Amniotic epithelial cell (primary cell): ENCODE results near the gene CRYGB.
A peak's percentile ranks its signal among the peaks of the same experiment; 100 is the strongest.
"Not testable (repeated sequence)": the region's sequence is repeated elsewhere in the genome, so short reads cannot be mapped to it uniquely, and the experiment has no call there.

Source experiments
- DNase-seq: peaks from one replicate; pipeline ENCODE4 v3.0.0-alpha.2; 2010; ENCODE audit warnings: low read depth

The CRYGB gene

DNA sequence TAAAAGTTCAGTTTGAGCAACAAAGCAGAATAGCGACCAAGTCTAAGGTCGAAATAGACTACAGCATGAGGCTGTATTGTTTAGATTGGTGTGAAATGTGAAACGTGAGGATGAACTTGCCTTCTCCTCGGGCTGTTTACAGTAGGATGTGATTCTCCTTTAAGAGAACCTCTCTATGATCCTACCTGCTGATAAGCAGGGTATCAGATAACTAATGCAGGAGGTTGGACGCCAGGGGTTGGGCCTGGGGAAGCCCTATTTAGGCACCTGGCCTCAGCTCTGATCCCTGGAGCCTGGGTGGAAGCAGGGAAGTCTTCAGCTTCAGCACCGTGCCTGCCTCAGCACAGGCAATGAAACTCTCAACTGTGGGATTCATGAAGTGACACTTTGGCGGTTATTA is 33.0 kb downstream of the CRYGB start:
- no peak for DNase-seq

DNA sequence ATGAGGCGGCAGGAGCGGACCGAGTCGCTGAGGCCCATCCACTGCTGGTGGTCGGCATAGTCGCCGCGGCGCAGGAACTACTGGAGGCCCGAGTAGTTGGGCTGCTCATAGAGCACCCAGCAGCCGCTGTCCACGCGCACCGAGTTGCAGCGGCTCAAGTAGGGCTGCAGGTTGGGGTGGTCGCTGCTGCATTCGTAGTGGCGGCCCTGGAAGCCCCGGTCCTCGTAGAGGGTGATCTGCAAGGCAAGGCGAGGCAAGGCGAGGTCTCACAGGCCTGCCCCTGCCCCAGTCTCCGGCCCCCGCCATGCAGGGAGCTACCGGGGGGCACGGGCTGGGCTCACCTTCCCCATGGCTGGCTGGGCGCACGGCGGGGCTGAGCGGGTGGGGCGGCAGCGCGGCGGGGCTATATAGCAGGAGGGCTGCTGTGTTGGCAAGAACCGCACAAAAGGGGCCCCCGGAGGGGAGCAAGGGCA is 33.6 kb downstream of the CRYGB start:
- DNase-seq: not testable (repeated sequence)

DNA sequence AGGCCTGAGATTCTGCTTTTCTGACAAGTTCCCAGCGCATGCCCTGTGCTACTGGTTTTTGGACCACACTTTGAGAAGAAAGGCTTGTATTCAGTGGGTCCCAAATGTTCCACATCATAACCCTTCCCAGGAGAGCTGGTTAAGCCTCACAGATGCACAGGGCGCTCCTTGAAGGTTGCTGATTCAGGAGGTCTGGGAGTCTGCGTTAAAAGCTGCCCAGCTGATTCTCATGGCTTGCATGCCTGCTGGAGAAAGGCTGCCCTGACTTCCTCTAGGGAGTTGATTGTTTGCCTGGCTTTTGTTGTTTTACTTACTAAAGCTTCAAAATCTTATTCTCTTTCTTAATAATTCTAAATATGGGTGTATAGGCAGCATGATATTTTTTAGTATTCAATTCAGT is 42.3 kb downstream of the CRYGB start:
- no peak for DNase-seq

DNA sequence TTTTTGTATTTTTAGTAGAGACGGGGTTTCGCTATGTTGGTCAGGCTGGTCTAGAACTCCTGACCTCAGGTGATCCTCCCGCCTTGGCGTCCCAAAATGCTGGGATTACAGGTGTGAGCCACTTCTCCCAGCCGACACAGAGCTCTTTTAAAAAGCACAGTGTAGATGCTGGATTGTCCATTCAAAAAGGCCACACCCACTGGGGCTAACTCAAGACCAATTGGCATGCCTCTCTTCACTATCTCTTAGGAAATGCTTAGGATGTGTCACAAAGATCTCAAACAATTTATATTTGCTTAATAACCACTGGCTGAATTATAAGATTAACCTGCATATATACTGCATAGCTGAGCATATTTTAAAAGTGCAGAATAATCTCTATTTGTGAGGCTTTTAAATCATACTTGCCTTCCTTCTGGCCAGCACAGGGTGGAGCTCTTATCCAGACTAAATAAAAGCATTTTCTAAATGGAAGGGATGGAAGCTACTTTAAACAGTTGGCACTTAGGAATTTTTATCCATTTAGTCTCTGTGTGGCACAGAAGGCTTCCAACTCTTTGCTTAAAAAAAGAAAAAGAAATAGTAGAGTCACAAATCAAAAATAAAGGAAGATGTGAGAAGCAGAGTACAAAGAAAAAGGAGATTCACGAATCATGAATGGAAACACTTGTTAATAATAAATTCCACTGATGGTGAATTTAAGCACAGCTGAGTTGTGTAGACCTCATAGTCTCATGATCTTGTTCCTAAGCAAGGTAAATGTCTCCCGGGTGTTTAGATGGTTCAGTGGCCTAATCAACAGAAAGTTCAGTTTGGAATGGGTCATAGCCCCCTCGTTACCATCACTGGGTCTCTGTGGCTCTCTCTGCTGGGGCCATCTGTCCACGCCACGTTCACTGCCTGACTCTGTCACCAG is 44.0 kb downstream of the CRYGB start:
- peak; percentile 36 for DNase-seq

DNA sequence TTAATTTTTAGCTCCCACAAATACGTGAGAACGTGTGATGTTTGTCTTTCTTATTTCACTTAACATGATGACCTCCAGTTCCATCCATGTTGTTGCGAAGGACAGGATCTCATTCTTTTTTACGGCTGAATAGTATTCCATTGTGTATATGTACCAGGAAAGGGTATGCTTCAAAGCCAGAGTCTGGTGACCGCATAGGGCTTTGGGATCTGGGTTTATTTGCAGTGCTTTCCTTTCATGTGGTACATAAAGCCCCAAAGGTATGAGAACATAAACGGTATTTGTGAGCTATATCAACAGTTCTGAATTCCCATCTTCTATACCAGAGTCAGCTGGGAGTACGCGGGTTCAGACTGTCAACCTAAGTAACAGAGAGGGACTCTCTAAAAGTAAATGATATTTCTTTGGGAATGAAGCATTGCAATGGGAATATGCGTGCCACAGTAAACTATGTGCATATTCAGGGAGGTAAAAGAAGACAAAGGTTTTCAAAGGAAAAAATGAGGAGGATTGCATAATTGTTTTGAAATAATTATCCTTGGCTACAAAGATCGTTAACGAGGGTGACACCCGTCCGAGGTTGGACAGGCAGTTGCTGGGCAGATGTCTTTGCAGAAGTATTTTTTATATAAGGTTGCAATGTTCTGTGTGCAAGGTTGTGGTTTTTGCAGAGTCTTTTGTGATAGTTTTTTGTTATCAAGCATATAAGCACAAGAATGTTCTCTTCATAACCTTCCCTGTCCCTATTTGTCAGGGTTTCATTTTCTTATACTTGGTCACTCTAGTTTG is 46.1 kb downstream of the CRYGB start:
- DNase-seq: no peak

DNA sequence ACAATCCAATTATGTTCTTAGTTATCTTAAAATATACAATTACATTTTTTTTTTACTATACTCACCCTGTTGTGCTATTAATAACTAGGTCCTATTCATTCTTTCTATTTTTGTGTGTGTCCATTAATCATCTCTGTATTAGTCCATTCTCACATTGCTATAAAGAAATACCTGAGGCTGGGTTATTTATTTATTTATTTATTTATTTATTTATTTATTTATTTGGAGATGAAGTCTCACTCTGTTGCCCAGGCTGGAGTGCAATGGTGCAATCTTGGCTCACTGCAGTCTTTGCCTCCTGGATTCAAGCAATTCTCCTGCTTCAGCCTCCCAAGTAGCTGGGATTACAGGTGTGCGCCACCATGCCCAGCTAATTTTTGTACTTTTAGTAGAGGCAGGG is 47.3 kb downstream of the CRYGB start:
- not testable (repeated sequence) for DNase-seq

DNA sequence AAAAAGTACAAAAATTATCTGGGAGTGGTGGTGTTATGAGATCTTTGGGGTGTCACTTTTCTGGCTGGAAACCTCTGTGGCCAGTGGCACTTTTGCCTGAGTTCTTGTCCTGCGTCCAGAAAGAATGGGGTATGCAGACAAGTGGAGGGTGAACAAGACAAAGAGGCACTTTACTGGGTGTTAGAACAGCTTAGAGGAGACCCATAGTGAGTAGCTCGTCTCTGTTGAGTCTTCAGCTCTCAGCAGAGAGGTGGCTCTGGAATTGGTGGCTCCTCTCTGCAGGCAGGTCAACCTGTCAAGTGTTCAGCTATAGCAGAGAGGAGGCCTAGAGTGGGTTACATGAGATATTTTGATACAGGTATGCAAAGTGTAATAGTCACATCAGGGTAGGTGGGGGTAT is 47.7 kb downstream of the CRYGB start:
- DNase-seq: no peak

DNA sequence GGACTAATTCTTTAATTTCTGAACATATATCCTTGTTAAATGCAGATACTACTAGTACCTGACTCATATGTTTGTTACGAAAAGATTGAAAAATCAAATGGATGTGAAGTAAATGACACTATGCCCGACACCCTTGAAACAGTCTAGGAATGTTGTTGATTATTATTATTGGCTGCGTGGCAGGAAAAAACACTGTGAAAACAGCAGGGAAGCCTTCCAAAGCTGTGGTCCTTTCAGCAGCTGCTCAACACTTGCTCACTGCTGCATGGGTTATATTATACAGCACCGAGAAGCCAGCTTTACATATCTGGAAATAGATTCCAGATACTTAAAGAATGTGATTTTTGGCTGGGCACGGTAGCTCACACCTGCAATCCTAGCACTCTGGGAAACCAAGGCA is 48.2 kb downstream of the CRYGB start:
- DNase-seq: no peak

DNA sequence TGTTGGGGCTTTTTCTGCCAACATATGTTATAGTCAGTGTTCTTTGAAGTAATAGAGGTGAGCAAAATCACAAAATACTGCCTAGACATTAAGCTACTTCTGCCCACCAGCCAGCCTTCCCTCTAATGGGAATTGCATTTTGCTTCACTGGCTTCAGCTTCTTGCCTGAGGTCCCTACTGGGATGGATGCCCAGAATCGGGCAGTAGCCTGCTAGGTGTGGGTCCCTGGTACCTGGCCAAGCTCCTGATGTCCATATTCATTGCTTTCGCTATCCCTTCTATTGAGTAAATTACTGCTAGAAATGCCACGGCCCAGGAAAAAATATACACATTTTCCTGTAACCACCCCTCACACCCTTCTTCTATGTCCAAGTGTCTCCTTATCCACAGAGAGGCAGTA is 48.6 kb downstream of the CRYGB start:
- DNase-seq: no peak

DNA sequence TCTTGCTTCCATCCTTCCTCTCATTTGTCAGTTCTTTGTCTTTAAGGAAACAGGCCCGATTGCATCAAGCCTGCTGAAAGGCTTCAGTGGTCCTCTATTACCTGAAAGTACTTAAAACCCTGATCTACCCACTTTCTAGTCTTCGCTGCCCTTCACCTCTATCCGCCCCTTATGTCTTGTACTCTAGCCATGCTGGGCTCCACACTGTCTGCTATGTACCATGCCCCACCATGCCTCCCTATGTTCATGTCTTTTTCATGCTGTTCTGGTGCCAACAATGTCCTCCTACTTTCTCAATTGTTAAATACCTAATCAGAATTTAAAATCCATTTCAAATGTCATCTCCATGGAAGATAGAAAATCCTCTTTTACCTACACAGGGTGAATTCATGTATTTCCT is 49.9 kb downstream of the CRYGB start:
- no peak for DNase-seq

DNA sequence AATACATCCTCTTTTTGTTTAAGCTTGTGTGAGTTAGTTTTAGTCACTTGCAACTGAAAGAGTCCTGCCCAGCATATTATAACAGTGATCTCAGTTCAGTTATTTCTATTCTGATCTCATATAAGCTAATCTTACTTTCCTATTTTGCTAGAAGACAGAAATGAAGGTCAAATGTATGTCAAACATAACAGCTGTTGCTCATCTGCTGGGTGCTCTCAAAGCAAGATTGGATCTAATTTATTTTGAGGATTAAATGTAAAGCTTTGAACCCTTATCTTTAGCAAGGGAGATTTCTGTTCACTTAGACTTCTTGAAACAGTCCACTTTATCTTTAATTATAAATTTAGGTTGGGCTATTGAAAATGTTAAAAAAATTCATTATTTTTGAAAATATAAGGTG is 52.8 kb downstream of the CRYGB start:
- DNase-seq: no peak
